GM23248 (cell line): ENCODE measurements around the gene SPDYE6. TPM values are rescaled to one million over a fixed set of nuclear protein-coding genes. Genes with fewer than 3 reads are reported as not detected.
A peak's percentile ranks its signal among the peaks of the same experiment; 100 is the strongest.

Experiments used
- DNase-seq: peaks from one replicate; pipeline ENCODE4 v3.0.0-alpha.2; 2015
- H2AFZ ChIP-seq: fragments of 200-600 bp; sonication (generic); 2 replicates; pipeline ENCODE4 v1.6.1; 2016; ENCODE audit warnings: antibody characterized with exemption
- H3F3A ChIP-seq: fragments of 200-600 bp; sonication (generic); 2 replicates; pipeline ENCODE4 v1.6.1; 2016; ENCODE audit warnings: mild to moderate bottlenecking, antibody characterized with exemption, mixed run types; ENCODE audit not compliant: insufficient read depth
- H3K27ac ChIP-seq: fragments of 200-600 bp; sonication (generic); 2 replicates; pipeline ENCODE4 v1.5.1; 2016; ENCODE audit warnings: mild to moderate bottlenecking
- H3K27me3 ChIP-seq: fragments of 200-600 bp; sonication (generic); replicated peaks from 2 replicates; pipeline ENCODE4 v1.6.1; 2016; ENCODE audit warnings: mild to moderate bottlenecking; ENCODE audit not compliant: insufficient read depth
- H3K36me3 ChIP-seq: fragments of 200-600 bp; sonication (generic); 2 replicates; pipeline ENCODE4 v1.6.1; 2016; ENCODE audit warnings: low read depth, mild to moderate bottlenecking
- H3K4me1 ChIP-seq: fragments of 200-600 bp; sonication (generic); 2 replicates; pipeline ENCODE4 v1.6.1; 2016; ENCODE audit warnings: mild to moderate bottlenecking; ENCODE audit not compliant: insufficient read depth
- H3K4me2 ChIP-seq: fragments of 200-600 bp; sonication (generic); one replicate; pipeline ENCODE4 v1.6.1; 2016; ENCODE audit warnings: mild to moderate bottlenecking; ENCODE audit not compliant: unreplicated experiment
- H3K4me3 ChIP-seq: fragments of 200-600 bp; sonication (generic); 2 replicates; pipeline ENCODE4 v1.5.1; 2016; ENCODE audit warnings: mild to moderate bottlenecking
- H3K79me2 ChIP-seq: fragments of 200-600 bp; sonication (generic); 2 replicates; pipeline ENCODE4 v1.6.1; 2016; ENCODE audit warnings: mild to moderate bottlenecking; ENCODE audit not compliant: insufficient read depth
- H3K9ac ChIP-seq: fragments of 200-600 bp; sonication (generic); 2 replicates; pipeline ENCODE4 v1.6.1; 2016; ENCODE audit warnings: mild to moderate bottlenecking
- H3K9me2 ChIP-seq: fragments of 200-600 bp; sonication (generic); 2 replicates; pipeline ENCODE4 v1.6.1; 2016; ENCODE audit warnings: mixed run types, mild to moderate bottlenecking, moderate library complexity; ENCODE audit not compliant: insufficient read depth
- H3K9me3 ChIP-seq: fragments of 200-600 bp; sonication (generic); one replicate; pipeline ENCODE4 v1.6.1; 2017; ENCODE audit warnings: low read depth
- H4K20me1 ChIP-seq: fragments of 200-600 bp; sonication (generic); 2 replicates; pipeline ENCODE4 v1.6.0; 2016; ENCODE audit not compliant: insufficient read depth
- EZH2 ChIP-seq: fragments of 200-600 bp; sonication (generic); IDR thresholded peaks from 2 replicates; pipeline ENCODE4 v1.6.1; 2018; ENCODE audit warnings: antibody characterized with exemption, mild to moderate bottlenecking; ENCODE audit not compliant: insufficient read depth, poor library complexity, severe bottlenecking
- EZH2phosphoT487 ChIP-seq: fragments of 200-600 bp; sonication (generic); IDR thresholded peaks from 2 replicates; pipeline ENCODE4 v1.6.1; 2018; ENCODE audit warnings: antibody characterized with exemption, moderate library complexity, mild to moderate bottlenecking, low read depth; ENCODE audit not compliant: insufficient read depth
- WGBS, 2 experiments: methylation state at CpG; one replicate each; pipeline ENCODE4 v1.1.6; 2015 to 2017; ENCODE audit warnings: low lambda C conversion rate in 2 of 2, low coverage in 1 of 2; ENCODE audit errors: missing lambda C conversion rate in 2 of 2; 5-methylcytosine and 5-hydroxymethylcytosine counted together
- in situ Hi-C: fragments of 300-500 bp; cut with MboI; formaldehyde crosslinking; loops from 2 replicates; pipeline ENCODE4 v1.15.0; 2020
- polyA plus RNA-seq: library from polyadenylated mRNA; unstranded; fragments of >200 nt; fragmentation: Nextera tagmentation; extraction: Ambion mirVana; gene quantifications from 2 replicates; pipeline ENCODE4 v1.2.1, GENCODE V29; 2016
- total RNA-seq: library from RNA; depleted of rRNA; stranded (reverse); fragments of >200 nt; shearing (Covaris generic); gene quantifications from 2 replicates; pipeline ENCODE4 v1.2.3, GENCODE V29; 2014

SPDYE6 gene
- total and polyA plus RNA-seq, 2 experiments from 2014 or later, result not detected

DNA sequence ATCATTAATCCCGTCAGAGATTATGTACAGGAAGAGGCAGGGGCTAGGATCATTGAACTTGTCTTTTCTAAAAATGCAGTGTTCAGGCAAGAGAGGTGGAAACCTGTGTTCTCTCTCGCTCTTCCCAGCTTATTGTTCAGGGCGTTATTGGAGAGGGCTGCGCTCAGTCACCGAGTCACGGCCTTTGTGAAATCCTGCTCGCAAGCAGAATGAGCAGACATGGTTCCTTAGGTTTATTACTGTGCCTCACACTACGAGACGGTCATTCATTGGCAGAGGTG lies 39.3 kb upstream of the SPDYE6 start:
- Histone ChIP-seq H3K79me2 (peaks cover 31% of the 10 kb centered on the region), H2AFZ (peak overlapping the region; percentile 91), H3K9ac (peak overlapping the region; percentile 90), H3K9me2 (no peaks in the 10 kb centered on the region), H4K20me1 (no peaks in the 10 kb centered on the region), H3K9me3 (no peaks in the 10 kb centered on the region), H3K27ac (peak overlapping the region; percentile 87), H3K4me1 (peaks cover 5% of the 10 kb centered on the region; the same call in 1 of the 2 replicates), H3K4me2 (peak overlapping the region; percentile 92), H3K36me3 (peaks cover 4% of the 10 kb centered on the region; the same call in 1 of the 2 replicates), H3K27me3 (no peaks in the 10 kb centered on the region), H3K4me3 (peak overlapping the region; percentile 82), H3F3A (peaks cover 7% of the 10 kb centered on the region; the same call in 1 of the 2 replicates)
- TF ChIP-seq EZH2, result no peak
- no peak for TF ChIP-seq EZH2phosphoT487
- in situ Hi-C loops, result loop anchor here (10.0 kb wide), 1 partner anchor 111 kb away; the partner anchor contains the start of gene SH2B2
- DNase-seq, result peak; percentile 63
- 7 to 14% methylated on average over 9 of the region's 9 CpGs for WGBS, 2 experiments

DNA sequence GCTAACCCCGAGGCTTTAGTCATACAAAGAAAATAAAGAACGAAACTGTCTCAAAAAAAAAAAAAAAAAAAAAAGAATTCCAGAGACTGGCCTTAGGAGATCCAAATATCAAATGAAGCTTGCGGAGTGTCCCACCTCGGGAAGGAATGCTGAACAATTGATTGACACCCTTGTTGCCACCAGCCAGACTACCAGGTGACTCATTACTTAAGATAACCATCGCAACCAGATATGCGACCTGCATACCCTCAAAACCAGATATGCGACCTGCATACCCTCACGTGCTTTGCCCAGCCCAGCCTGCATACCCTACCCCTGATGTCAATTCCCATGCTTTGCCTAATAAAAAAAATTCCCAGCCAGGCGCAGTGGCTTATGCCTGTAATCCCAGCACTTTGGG lies 37.2 kb upstream of the SPDYE6 start:
- no peak overlapping the region for H2AFZ ChIP-seq
- H3K79me2 ChIP-seq, result peaks cover 21% of the 10 kb centered on the region
- no peak overlapping the region for H3K4me3 ChIP-seq
- 94 to 96% methylated on average over 8 to 9 of the region's 9 CpGs for WGBS, 2 experiments
- no peaks in the 10 kb centered on the region for H4K20me1 ChIP-seq
- H3K9ac ChIP-seq, result no peak overlapping the region
- in situ Hi-C loops, result loop anchor here (10.0 kb wide), 1 partner anchor 109 kb away; the partner anchor contains the start of gene SH2B2
- no peaks in the 10 kb centered on the region for H3K27me3 ChIP-seq
- H3K4me2 ChIP-seq, result no peak overlapping the region
- DNase-seq, result no peak
- peaks cover 5% of the 10 kb centered on the region; the same call in 1 of the 2 replicates for H3K4me1 ChIP-seq
- H3F3A ChIP-seq, result peaks cover 7% of the 10 kb centered on the region; the same call in 1 of the 2 replicates
- H3K27ac ChIP-seq, result no peak overlapping the region
- no peaks in the 10 kb centered on the region for H3K9me3 ChIP-seq
- TF ChIP-seq EZH2phosphoT487 (no peak), EZH2 (no peak)
- H3K36me3 ChIP-seq, result no peaks in the 10 kb centered on the region
- H3K9me2 ChIP-seq, result no peaks in the 10 kb centered on the region

DNA sequence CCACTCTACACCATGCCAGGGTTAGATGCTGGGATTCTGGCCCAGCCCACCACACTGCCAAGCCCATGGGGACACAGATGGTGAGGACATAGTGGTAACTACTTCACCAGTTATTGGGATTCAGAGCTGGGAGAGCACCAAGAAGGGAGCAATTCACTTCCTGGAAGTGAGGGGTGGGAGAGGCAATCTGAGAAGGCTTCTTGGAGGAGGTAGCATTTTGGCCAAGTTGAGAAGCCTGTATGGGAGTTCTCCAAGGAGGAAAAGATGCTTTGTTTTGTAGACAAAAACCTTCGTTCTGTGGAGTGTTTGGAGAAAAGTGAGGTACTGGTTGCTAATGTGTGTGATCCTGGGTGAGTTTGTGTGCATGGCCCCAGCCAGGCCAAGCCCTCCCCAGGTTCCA lies 36.1 kb upstream of the SPDYE6 start:
- Histone ChIP-seq H3K79me2 (peaks cover 10% of the 10 kb centered on the region), H3K9ac (no peak overlapping the region), H3K4me1 (peaks cover 4% of the 10 kb centered on the region; the same call in 1 of the 2 replicates), H3K9me2 (no peaks in the 10 kb centered on the region), H3K36me3 (no peaks in the 10 kb centered on the region), H3K4me2 (no peak overlapping the region), H3K9me3 (no peaks in the 10 kb centered on the region), H3K4me3 (no peak overlapping the region), H3K27me3 (no peaks in the 10 kb centered on the region), H4K20me1 (no peaks in the 10 kb centered on the region), H2AFZ (no peak overlapping the region), H3F3A (peaks cover 7% of the 10 kb centered on the region; the same call in 1 of the 2 replicates), H3K27ac (no peak overlapping the region)
- in situ Hi-C loops, result loop anchor here (10.0 kb wide), 1 partner anchor 108 kb away; the partner anchor contains the start of gene SH2B2
- DNase-seq, result no peak
- TF ChIP-seq EZH2, result no peak
- no peak for TF ChIP-seq EZH2phosphoT487
- 94 to 100% methylated on average over 1 of the region's 1 CpG for WGBS, 2 experiments

DNA sequence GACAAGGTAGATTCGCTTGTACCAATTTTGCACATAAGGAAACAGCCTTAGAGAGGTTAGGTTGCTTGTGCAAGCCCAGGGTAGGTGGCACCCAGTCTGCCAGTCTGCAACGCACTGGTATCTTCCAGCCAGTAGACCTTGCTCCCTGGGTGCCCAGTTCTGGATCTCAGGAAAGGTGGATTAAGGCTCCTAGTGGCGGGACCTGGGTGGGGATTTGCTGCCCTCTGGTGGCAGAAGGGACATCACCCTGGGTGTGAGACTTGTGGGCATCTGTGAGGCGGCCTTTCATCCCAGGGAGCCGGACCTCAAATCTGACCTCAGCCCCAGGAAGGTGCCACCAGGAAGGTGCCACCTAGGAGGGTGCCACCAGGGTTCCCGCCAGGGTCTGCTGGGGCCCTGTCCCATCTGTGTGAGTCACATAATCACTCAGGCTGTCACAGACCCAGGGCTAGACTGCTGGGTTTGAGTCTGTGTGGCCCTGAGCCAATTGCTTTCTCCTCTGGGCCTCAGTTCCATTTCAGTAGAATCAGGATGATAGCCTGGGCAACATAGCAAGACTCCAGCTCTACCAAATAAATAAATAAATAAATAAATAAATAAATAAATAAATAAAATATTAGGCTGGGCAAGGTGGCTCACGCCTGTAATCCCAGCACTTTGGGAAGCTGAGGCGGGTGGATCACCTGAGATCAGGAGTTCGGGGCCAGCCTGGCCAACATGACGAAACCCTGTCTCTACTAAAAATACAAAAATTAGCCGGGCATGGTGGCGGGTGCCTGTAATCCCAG lies 34.6 kb upstream of the SPDYE6 start:
- Histone ChIP-seq H2AFZ (no peak overlapping the region), H3K4me1 (no peaks in the 10 kb centered on the region), H3K36me3 (no peaks in the 10 kb centered on the region), H3K9me3 (no peaks in the 10 kb centered on the region), H3F3A (peaks cover 16% of the 10 kb centered on the region; the same call in 1 of the 2 replicates), H3K27me3 (no peaks in the 10 kb centered on the region), H3K9me2 (no peaks in the 10 kb centered on the region), H4K20me1 (no peaks in the 10 kb centered on the region), H3K27ac (no peak overlapping the region), H3K4me3 (no peak overlapping the region), H3K79me2 (no peaks in the 10 kb centered on the region), H3K4me2 (no peak overlapping the region), H3K9ac (no peak overlapping the region)
- 63 to 66% methylated on average over 12 of the region's 12 CpGs for WGBS, 2 experiments
- peak; percentile 80 for DNase-seq
- TF ChIP-seq EZH2, result no peak
- TF ChIP-seq EZH2phosphoT487, result no peak
- in situ Hi-C loops, result loop anchor here (10.0 kb wide), 1 partner anchor 106 kb away; the partner anchor contains the start of gene SH2B2
